Calu3 (cell line): Measurements from ENCODE around the gene TUBA1A. TPM values are rescaled to one million over a fixed set of nuclear protein-coding genes. Genes with fewer than 3 reads are reported as not detected.
"Not testable (repeated sequence)": the region's sequence is repeated elsewhere in the genome, so short reads cannot be mapped to it uniquely, and the experiment has no call there.

ENCODE experiments used
- BruUV-seq: library from RNA; stranded (reverse); fragments of 400-500 nt; replicated peaks from 2 replicates; lab custom pipeline; 2021; lab: Mats Ljungman, UMichigan
- CTCF ChIA-PET: fragments of 300-600 bp; sonication (Branson Sonifier 250); formaldehyde crosslinking; loops from one replicate; lab custom pipeline; 2022; ENCODE audit warnings: antibody characterized with exemption; lab: Charles Lee
- DNase-seq: peaks from one replicate; pipeline ENCODE4 v3.0.0; 2022
- H3K27ac Mint-ChIP-seq: one replicate; pipeline ENCODE4 v1.8.0; 2022; ENCODE audit warnings: mixed read lengths; ENCODE audit not compliant: unreplicated experiment
- H3K27me3 Mint-ChIP-seq: one replicate; pipeline ENCODE4 v1.8.0; 2022; ENCODE audit warnings: mixed read lengths; ENCODE audit not compliant: unreplicated experiment
- H3K36me3 Mint-ChIP-seq: one replicate; pipeline ENCODE4 v1.8.0; 2022; ENCODE audit warnings: mild to moderate bottlenecking, moderate library complexity, mixed read lengths; ENCODE audit not compliant: insufficient read depth, unreplicated experiment
- H3K4me1 Mint-ChIP-seq: one replicate; pipeline ENCODE4 v1.8.0; 2022; ENCODE audit warnings: mild to moderate bottlenecking, low read depth, mixed read lengths; ENCODE audit not compliant: unreplicated experiment
- H3K4me3 Mint-ChIP-seq: one replicate; pipeline ENCODE4 v1.8.0; 2022; ENCODE audit warnings: mild to moderate bottlenecking, low read depth, moderate library complexity, mixed read lengths; ENCODE audit not compliant: unreplicated experiment
- H3K9me3 Mint-ChIP-seq: one replicate; pipeline ENCODE4 v1.8.0; 2022; ENCODE audit warnings: low read depth, mixed read lengths; ENCODE audit not compliant: unreplicated experiment
- CTCF ChIP-seq: fragments of 200-600 bp; IDR thresholded peaks from one replicate; pipeline ENCODE4 v1.8.0; 2022; ENCODE audit warnings: antibody characterized with exemption; ENCODE audit not compliant: unreplicated experiment
- intact Hi-C: fragments of 100-400 bp; cut with micrococcal nuclease; formaldehyde crosslinking; loops from one replicate; pipeline ENCODE4 v1.10.0; 2022; ENCODE audit not compliant: unreplicated experiment
- total RNA-seq: library from RNA; stranded (reverse); gene quantifications from 2 replicates; pipeline ENCODE4 v1.2.3, GENCODE V29; 2022

Gene TUBA1A
- total RNA-seq, 1 experiment from 2014 or later = 9.2 TPM

- intact Hi-C loops, CTCF ChIA-PET, H3K27ac Mint-ChIP-seq: not testable (repeated sequence)
These were observed 5.5 kb downstream of the TUBA1A start for GRCh38 chr12:49183214-49183950.

DNA sequence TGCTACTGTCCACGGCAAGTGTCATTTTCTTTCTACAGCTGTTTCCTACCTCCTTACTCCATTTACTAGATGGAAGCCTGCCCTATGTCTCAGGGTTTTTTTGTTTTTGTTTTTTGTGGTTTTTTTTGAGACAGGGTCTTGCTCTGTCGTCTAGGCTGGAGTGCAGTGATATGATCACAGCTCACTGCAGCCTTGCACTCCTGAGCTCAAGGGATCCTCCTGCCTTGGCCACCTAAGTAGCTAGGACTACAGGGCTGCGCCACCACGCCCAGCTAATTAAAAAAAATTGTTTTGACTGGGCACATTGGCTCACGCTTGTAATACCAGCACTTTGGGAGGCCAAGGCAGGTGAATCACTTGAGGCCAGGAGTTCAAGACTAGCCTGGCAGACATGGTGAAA lies 14.7 kb downstream of the TUBA1A start:
- TF ChIP-seq CTCF = no peak
- H3K36me3 Mint-ChIP-seq = no peaks in the 10 kb centered on the region
- intact Hi-C loops = no loop called here
- H3K9me3 Mint-ChIP-seq = no peaks in the 10 kb centered on the region
- no peak overlapping the region for H3K4me3 Mint-ChIP-seq
- no peak overlapping the region for H3K27ac Mint-ChIP-seq
- H3K27me3 Mint-ChIP-seq = no peaks in the 10 kb centered on the region
- CTCF ChIA-PET = interaction anchor here (0.6 kb wide), 1 partner anchor 23 kb away, joined by 3 read pairs; no protein-coding TSS in a partner anchor
- BruUV-seq = no TSS peak
- DNase-seq = no peak
- no peaks in the 10 kb centered on the region for H3K4me1 Mint-ChIP-seq

More at GRCh38 chr12:49183214-49183950, 5.5 kb downstream of the TUBA1A start:
- not testable (repeated sequence) for H3K9me3 Mint-ChIP-seq, H3K27me3 Mint-ChIP-seq, DNase-seq, BruUV-seq, H3K4me1 Mint-ChIP-seq, H3K4me3 Mint-ChIP-seq, H3K36me3 Mint-ChIP-seq

DNA sequence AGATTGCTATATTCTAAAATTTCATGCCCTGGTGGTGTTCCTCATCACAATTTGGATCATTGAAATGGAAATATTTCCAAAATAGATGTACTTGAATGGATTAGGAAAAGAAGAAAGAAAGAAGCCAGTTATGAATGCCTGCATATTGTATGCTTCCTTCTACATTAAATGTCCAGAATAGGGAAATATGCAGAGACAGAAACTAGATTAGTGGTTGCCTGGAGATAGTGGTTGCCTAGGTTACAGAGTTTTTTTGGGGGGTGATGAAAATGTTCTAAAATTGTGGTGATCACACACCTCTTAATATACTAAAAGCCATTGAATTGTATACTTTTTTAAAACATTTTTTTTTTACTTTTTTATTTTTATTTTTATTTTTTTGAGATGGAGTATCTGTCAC lies 18.0 kb downstream of the TUBA1A start:
- Mint-ChIP-seq H3K4me3 (no peak overlapping the region), H3K36me3 (no peaks in the 10 kb centered on the region), H3K27ac (no peak overlapping the region), H3K4me1 (no peaks in the 10 kb centered on the region), H3K27me3 (no peaks in the 10 kb centered on the region), H3K9me3 (no peaks in the 10 kb centered on the region)
- no TSS peak for BruUV-seq
- CTCF ChIA-PET = interaction anchor here (0.6 kb wide), 1 partner anchor 11 kb away, joined by 7 read pairs; no protein-coding TSS in a partner anchor
- no peak for TF ChIP-seq CTCF
- DNase-seq = no peak
- intact Hi-C loops = no loop called here

DNA sequence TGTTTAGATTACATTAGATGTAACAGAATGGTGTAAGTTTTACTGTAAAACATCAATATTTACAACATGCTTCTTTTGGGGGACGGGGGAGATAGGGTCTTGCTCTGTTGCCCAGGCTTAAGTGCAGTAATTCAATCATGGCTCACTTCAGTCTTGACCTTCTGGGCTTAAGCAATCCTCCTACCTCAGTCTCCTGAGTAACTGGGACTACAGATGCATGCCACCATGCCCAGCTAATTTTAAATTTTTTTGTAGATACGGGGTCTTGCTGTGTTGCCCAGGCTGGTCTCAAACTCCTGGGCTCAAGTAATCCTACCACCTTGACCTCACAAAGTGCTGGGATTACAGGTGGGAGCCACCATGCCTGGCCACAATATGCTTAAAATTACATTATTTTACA lies 23.8 kb downstream of the TUBA1A start:
- H3K4me1 Mint-ChIP-seq = no peaks in the 10 kb centered on the region
- no peak overlapping the region for H3K27ac Mint-ChIP-seq
- H3K27me3 Mint-ChIP-seq = no peaks in the 10 kb centered on the region
- no peak for DNase-seq
- intact Hi-C loops = no loop called here
- H3K9me3 Mint-ChIP-seq = no peaks in the 10 kb centered on the region
- no TSS peak for BruUV-seq
- H3K4me3 Mint-ChIP-seq = no peak overlapping the region
- TF ChIP-seq CTCF = no peak
- H3K36me3 Mint-ChIP-seq = no peaks in the 10 kb centered on the region
- CTCF ChIA-PET = no interaction called here

DNA sequence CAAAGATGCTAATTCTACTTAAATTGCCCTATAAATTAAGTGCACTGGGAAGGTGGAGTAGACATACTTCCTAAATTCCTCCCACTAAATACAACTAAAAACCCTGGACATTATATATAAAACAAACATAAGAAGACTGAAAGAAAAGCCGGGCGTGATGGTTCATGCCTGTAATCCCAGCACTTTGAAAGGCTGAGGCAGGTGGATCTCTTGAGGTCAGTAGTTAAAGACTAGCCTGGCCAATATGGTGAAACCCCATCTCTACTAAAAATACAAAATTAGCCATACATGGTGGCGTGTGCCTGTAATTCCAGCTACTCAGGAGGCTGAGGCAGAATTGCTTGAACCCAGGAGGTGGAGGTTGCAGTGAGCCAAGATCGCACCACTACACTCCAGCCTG lies 27.0 kb downstream of the TUBA1A start:
- H3K4me3 Mint-ChIP-seq, CTCF ChIA-PET, DNase-seq, H3K27me3 Mint-ChIP-seq, BruUV-seq, intact Hi-C loops, H3K4me1 Mint-ChIP-seq, H3K27ac Mint-ChIP-seq, H3K9me3 Mint-ChIP-seq, H3K36me3 Mint-ChIP-seq: not testable (repeated sequence)
